ENCODE data around the gene SEPHS1.

- no peak for TF ChIP-seq CTCF (IDR thresholded peaks at IDR 0.05)
- TF ChIP-seq NR1H2 (CRISPR knock-in tag; IDR thresholded peaks at IDR 0.05): no peak
- no peak for TF ChIP-seq MAX (CRISPR knock-in tag; IDR thresholded peaks at IDR 0.05)
- TF ChIP-seq ATF6 (CRISPR knock-in tag; IDR thresholded peaks at IDR 0.05): no peak
- no peak for TF ChIP-seq ATF2 (CRISPR knock-in tag; IDR thresholded peaks at IDR 0.05; ENCODE audit: borderline replicate concordance, low read depth)
- TF ChIP-seq HMGXB4 (CRISPR knock-in tag; IDR thresholded peaks at IDR 0.05): no peak
- no peak for TF ChIP-seq ZNF138 (CRISPR knock-in tag; conservative IDR thresholded peaks at IDR 0.05)
- TF ChIP-seq GABPB1 (CRISPR knock-in tag; IDR thresholded peaks at IDR 0.05): no peak
- no peak for TF ChIP-seq E2F4 (CRISPR knock-in tag; IDR thresholded peaks at IDR 0.05; ENCODE audit: borderline replicate concordance, low read depth)
- TF ChIP-seq SMAD3 (CRISPR knock-in tag; IDR thresholded peaks at IDR 0.05; ENCODE audit: borderline replicate concordance): no peak
Measured at GRCh38 chr10:13360587-13360986, 12.5 kb upstream of the SEPHS1 start.
